ENCODE data around the gene MUCL3. TPM values are rescaled to one million over a fixed set of nuclear protein-coding genes. Genes with fewer than 3 reads are reported as not detected.

Gene MUCL3
- total and polyA plus RNA-seq, 8 donors, result 0.07 to 4.0 (median 0.15) TPM

DNA sequence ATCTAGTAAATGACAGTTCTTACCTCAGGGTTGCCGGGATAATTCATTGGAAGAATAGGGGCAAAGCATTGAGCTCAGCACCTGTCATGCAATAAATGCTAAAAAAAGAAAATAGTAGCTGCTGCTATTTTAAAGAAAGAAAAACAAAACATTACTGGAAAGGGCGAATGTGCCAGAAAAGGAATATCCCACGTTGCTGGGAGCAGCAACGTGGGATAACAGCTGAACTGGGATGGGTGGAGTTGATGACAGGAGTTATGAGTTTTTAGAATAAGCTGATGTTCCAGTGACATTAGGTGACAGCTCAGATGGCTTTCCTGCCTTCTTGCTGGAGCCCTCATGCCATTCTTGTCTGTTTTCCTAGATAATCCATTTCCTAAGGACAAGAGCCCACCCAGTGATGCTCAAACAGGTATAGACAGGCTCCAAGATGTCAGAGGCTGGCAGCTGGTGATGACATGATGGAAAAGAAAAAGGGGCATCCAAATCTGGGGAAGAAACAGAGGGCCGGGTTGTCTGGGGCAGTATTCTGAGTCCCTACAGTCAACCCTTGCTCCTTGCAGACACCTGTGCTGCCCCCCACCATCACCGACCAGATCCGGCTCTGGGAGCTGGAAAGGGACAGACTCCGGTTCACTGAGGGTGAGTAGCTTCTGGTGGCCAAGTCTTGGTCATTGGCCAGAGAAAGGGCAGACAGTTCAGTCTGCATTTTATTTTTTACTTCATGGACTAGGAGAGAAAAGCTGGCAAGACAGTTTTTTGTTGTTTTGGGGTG is 27.8 kb upstream of the MUCL3 start:
- DNase-seq, result no peak
- Histone ChIP-seq H3K36me3 (peaks cover 0 to 31% of the 10 kb centered on the region in 2 donors), H3K4me3 (peak overlapping the region in 1 of 2 donors; percentile 60), H3K9me3 (no peaks in the 10 kb centered on the region), H3K27ac (peak overlapping the region; percentile 82 to 93), H3K27me3 (no peaks in the 10 kb centered on the region), H3K4me1 (peaks cover 21 to 46% of the 10 kb centered on the region in 2 donors)
- ATAC-seq, result no peak
- TF ChIP-seq, protein P1, sequence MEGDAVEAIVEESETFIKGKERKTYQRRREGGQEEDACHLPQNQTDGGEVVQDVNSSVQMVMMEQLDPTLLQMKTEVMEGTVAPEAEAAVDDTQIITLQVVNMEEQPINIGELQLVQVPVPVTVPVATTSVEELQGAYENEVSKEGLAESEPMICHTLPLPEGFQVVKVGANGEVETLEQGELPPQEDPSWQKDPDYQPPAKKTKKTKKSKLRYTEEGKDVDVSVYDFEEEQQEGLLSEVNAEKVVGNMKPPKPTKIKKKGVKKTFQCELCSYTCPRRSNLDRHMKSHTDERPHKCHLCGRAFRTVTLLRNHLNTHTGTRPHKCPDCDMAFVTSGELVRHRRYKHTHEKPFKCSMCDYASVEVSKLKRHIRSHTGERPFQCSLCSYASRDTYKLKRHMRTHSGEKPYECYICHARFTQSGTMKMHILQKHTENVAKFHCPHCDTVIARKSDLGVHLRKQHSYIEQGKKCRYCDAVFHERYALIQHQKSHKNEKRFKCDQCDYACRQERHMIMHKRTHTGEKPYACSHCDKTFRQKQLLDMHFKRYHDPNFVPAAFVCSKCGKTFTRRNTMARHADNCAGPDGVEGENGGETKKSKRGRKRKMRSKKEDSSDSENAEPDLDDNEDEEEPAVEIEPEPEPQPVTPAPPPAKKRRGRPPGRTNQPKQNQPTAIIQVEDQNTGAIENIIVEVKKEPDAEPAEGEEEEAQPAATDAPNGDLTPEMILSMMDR (IDR thresholded peaks at IDR 0.05), result no peak
- intact Hi-C loops (cut with DNase I), result loop anchor here in 1 of 2 donors (10.0 kb wide), 1 partner anchor 162 kb away; no protein-coding TSS in a partner anchor

- H3K36me3 ChIP-seq, result peaks cover 0 to 38% of the 10 kb centered on the region in 2 donors
- peaks cover 21 to 41% of the 10 kb centered on the region in 2 donors for H3K4me1 ChIP-seq
- H3K9me3 ChIP-seq, result no peaks in the 10 kb centered on the region
- H3K27ac ChIP-seq, result peak overlapping the region; percentile 82 to 93
- DNase-seq (no peak), ATAC-seq (no peak)
- peak overlapping the region; percentile 60 to 62 for H3K4me3 ChIP-seq
- no peaks in the 10 kb centered on the region for H3K27me3 ChIP-seq
- intact Hi-C loops (cut with DNase I), result loop anchor here in 1 of 2 donors (10.0 kb wide), 1 partner anchor 161 kb away; no protein-coding TSS in a partner anchor
- TF ChIP-seq, protein P1 (IDR thresholded peaks at IDR 0.05), result no peak
Observed at GRCh38 chr6:30913721-30914075, 27.1 kb upstream of the MUCL3 start.

DNA sequence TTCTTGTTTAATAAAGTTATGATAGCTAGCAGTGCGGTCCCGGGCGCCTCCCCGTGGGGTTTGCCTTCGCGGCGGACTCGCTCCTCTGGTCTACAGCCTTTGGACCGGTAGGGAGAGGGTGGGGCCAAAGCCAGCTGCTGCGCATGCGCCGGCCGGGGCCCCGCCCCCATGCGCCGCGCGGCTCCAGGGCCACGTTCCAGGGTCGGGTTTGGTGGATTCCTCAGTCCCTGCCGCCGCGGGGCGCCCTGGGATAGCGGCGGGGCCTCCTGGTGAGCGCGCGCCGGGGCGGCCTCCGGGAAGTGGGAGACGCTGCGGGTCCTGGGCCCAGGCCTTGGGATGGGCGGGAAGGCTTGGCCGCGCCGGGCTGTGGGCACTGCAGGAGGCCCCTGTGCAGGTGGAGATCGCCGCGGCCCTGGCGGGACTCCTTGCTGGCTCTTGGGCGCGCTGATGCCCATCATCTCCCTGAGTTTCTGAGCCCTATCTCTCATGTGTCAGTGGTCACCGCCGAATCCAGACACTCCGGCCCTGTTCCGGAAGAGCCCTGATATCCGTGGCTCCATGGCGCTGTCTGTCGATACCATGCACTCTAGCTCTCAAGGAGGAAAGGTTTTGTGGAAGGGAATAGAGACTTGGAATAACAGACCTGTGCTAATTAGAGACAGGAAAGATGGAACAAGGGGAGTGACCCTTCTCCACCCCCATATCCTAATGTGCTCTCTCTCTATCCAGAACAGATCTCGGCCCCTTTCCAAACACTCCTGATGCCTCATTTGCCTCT is 26.5 kb upstream of the MUCL3 start, which contains the start of gene VARS2:
Gene VARS2, plus strand, starts transcription at position 163 of the 778 bp plus-strand sequence. Its CDS starts 599 bp downstream, at position 762.
- intact Hi-C loops (cut with DNase I), result loop anchor here in 1 of 2 donors (10.0 kb wide), 1 partner anchor 161 kb away; no protein-coding TSS in a partner anchor
- peak; percentile 92 for ATAC-seq
- peak within 1 kb of the TSS; percentile 82 to 93 for H3K27ac ChIP-seq
- H3K27me3 ChIP-seq, result no peaks in the 10 kb centered on the region
- H3K36me3 ChIP-seq, result peaks cover 0 to 43% of the 10 kb centered on the region in 2 donors
- peaks cover 21 to 35% of the 10 kb centered on the region in 2 donors for H3K4me1 ChIP-seq
- peak; percentile 92 to 97 (median 96) for DNase-seq
- no peaks in the 10 kb centered on the region for H3K9me3 ChIP-seq
- peak within 1 kb of the TSS; percentile 60 to 62 for H3K4me3 ChIP-seq
- TF ChIP-seq, protein P1 (IDR thresholded peaks at IDR 0.05), result peak; percentile 14 to 39

- H3K27me3 ChIP-seq, result no peaks in the 10 kb centered on the region
- H3K4me3 ChIP-seq, result peak overlapping the region; percentile 60 to 62
- H3K9me3 ChIP-seq, result no peaks in the 10 kb centered on the region
- DNase-seq (no peak), ATAC-seq (peak; percentile 13)
- peaks cover 21 to 32% of the 10 kb centered on the region in 2 donors for H3K4me1 ChIP-seq
- H3K27ac ChIP-seq, result peak overlapping the region; percentile 82 to 93
- intact Hi-C loops (cut with DNase I), result loop anchor here in 1 of 2 donors (10.0 kb wide), 1 partner anchor 160 kb away; no protein-coding TSS in a partner anchor
- H3K36me3 ChIP-seq, result peaks cover 0 to 47% of the 10 kb centered on the region in 2 donors
- TF ChIP-seq, protein P1 (IDR thresholded peaks at IDR 0.05), result no peak
Observed at GRCh38 chr6:30914854-30915590, 25.8 kb upstream of the MUCL3 start.

All from left lung (tissue), 10 donors.